GM11168 (cell line): ENCODE results near the gene DLL3.

Source experiments
- in situ Hi-C: fragments of 300-500 bp; cut with MboI; formaldehyde crosslinking; loops from one replicate; pipeline ENCODE4 v1.12.0; 2022; ENCODE audit warnings: low sequenced_read_pairs; ENCODE audit not compliant: unreplicated experiment

Gene DLL3

DNA sequence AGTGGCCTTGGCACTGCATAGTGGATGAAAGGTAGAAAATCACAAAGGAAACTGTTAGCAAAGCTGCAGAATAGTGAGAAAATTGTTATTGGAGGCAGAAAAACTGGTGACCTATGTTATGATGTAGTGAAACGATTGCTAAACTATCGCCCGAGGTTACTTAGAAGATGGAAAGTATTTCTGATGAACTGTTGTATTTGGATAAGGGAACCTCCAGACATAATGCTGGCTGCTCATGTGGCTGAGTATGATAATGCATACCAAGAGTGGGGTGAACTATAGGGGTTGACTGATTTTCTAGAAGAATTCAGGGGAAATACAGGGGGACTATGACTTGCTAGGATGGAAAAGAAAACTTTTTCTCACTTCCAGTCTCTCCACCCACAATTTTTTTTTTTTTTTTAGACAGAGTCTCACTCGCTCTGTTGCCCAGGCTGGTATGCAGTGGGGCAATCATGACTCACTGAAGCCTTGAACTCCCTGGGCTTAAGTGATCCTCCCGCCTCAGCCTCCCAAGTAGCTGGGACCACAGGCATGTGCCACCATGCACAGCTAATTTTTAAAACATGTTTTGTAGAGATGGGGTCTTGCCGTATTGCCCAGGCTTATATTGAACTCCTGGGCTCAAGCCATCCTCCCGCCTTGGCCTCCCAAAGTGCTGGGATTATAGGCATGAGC is 45.6 kb downstream of the DLL3 start:
- in situ Hi-C loops = loop anchor here (10.0 kb wide), 1 partner anchor 230 kb away; the partner anchor contains the start of gene LEUTX

DNA sequence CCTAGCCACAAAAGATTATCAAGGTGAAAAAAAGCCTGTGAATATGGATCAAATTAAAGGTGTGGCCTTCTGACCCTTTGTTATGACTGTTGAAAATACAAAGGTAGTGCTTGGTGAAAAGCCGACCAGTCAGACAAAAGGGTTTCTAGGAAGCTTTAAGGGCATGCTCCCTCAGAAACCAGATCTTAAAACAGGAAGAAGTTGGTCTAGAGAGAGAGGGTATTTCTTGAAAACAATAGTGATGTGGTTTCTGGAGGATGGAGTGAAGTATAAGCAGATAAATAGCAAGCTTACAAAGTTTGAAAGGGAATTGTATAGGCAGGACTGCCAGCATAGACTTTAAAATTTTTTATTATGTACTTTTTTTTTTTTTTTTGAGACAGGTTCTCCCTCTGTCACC is 46.2 kb downstream of the DLL3 start:
- in situ Hi-C loops = loop anchor here (5.0 to 10.0 kb wide), 3 partner anchors 127 to 297 kb away; partner anchors contain the start of gene LEUTX

DNA sequence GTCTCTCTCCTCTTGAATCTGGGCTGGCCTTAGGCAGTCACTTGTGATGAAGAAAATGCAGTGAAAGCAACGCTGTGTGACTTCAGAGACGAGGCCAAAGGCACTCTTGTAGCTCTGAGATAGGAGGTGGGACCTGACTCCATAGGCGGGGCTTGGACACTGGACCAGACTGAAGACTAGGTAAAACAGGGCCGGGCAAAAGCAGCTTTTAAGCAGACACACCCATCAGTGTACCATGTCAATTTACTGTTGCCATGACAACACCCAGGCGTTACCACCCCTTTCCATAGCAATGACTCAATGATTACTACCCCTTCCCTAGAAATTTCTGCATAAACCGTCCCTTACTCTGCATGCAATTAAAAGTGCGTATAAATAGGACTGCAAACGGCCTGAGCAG is 47.9 kb downstream of the DLL3 start:
- in situ Hi-C loops = loop anchor here (5.0 to 10.0 kb wide), 3 partner anchors 126 to 296 kb away; partner anchors contain the start of gene LEUTX

DNA sequence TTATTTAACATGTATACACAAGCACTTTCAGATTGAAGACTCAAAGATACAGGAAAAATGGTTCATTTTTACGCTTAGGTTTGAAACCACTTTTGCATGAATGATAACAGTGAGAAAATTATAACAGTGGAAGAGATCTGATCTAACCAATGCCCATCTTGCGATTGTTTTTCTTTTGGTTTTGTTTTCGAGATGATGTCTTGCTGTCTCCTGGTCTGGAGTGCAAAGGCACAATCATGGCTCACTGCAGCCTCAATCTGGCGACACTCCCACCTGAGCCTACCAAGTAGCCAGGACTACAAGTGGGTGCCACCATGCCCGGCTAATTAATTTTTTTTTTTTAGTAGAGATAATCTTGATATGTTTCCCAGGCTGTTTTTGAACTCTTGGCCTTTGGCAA is 51.5 kb downstream of the DLL3 start:
- in situ Hi-C loops = no loop called here

DNA sequence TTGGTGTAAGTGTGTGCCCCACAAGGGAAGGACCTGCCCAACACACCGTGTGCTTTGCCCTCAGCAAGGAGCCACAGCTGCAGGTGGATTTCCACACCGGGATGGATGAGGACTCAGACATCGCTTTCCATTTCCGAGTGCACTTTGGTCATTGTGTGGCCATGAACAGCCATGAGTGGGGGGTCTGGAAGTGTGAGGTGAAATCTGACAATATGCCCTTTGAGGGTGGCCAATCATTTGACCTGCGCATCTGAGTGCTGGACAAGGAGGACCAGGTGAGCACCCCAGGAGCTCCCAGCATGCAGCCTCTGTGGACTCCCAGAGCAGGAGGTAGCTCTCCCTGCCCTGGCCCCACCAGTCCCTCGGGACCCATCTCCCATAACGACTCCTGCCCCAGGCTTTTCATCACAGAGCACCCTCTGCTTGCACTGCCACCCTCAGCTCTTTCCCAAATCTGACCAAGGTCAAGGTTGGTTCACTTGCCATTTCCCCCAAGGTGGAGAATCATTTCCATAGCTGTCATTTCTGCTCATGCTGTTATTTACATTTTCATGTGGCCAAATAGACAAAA is 54.4 kb downstream of the DLL3 start:
- in situ Hi-C loops = no loop called here

DNA sequence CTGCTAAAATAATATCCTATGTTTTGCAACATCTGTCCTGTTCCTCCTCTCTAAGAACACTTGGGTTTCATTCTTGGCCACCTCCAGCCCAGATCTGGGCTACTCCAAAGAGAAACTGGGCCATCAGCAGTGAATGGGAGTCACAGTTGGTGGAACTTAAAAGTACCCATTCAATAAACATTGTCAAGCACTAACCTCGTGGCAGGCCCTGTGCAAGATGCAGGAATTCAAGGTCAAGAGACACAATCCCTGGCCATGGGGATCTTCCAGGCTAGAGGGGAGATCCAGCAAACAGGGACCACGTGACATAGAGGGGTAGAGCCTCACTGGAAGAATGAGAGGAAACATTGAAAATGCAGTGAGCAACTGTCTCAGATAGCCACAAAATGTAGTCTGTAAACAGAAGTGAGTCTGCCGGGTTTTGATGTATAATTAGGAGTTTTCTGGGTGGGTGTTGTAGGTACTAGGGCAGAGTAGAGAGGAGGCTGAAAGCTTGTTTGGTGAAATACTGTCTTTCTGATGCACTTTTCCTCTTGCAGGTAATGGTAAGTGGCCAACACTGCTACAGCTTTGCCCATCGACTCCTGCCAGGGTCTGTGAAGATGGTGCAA is 56.1 kb downstream of the DLL3 start:
- in situ Hi-C loops = no loop called here

DNA sequence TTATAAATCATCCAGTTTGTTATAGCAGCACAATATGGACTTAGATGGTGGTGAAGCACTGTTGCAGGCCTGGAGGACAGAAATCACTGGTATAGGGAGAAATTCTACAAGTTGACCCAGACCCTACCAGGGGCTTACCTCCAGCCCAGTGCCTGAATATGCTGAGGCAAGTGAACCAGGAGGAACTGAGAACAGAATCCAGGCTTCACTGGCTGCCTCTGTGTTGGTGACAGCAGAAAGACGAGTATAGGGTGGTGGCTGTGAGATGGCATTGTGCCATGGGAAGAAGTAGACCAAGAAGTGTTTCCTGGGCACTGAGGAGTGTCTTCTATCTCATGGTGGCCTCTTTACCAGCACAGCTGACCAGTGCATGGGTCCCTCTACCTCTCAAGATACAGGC is 57.1 kb downstream of the DLL3 start:
- in situ Hi-C loops = no loop called here
